Spleen (tissue), 11 donors: ENCODE results near the gene DIP2A. TPM values are rescaled to one million over a fixed set of nuclear protein-coding genes. Genes with fewer than 3 reads are reported as not detected.

Experiments used
- DNase-seq: peaks from one replicate; pipeline ENCODE4 v3.0.0-alpha.2; 2020
- H3K27ac ChIP-seq, 8 donors: fragments of 200-600 bp; sonication (generic) in 7 of 8; 1 replicate in 4 of 8; 2 replicates in 4 of 8; pipeline versions ENCODE4 v1.5.0 to v1.8.0; 2016 to 2021; ENCODE audit warnings: inconsistent platforms in 4 of 8, mild to moderate bottlenecking in 4 of 8, moderate library complexity in 1 of 8
- H3K27me3 ChIP-seq, 7 donors: fragments of 200-600 bp; sonication (generic) in 6 of 7; replicated peaks in 1 of 7; 1 replicate in 4 of 7; 2 replicates in 3 of 7; pipeline versions ENCODE4 v1.5.0 to v1.8.0; 2016 to 2021; ENCODE audit warnings: inconsistent platforms in 3 of 7, mild to moderate bottlenecking in 1 of 7
- H3K36me3 ChIP-seq, 6 donors: fragments of 200-600 bp; sonication (generic) in 5 of 6; 1 replicate in 4 of 6; 2 replicates in 2 of 6; pipeline versions ENCODE4 v1.5.0 to v1.8.0; 2016 to 2021; ENCODE audit warnings: inconsistent platforms in 2 of 6
- H3K4me1 ChIP-seq, 6 donors: fragments of 200-600 bp; sonication (generic) in 5 of 6; 1 replicate in 3 of 6; 2 replicates in 3 of 6; pipeline versions ENCODE4 v1.5.0 to v1.8.0; 2016 to 2021; ENCODE audit warnings: inconsistent platforms in 3 of 6
- H3K4me3 ChIP-seq, 8 donors: fragments of 200-600 bp; sonication (generic) in 7 of 8; 1 replicate in 4 of 8; 2 replicates in 4 of 8; pipeline versions ENCODE4 v1.5.0 to v1.8.0; 2016 to 2021; ENCODE audit warnings: inconsistent platforms in 4 of 8, mild to moderate bottlenecking in 4 of 8, moderate library complexity in 2 of 8
- H3K9me3 ChIP-seq, 8 donors: fragments of 200-600 bp; sonication (generic) in 7 of 8; 1 replicate in 4 of 8; 2 replicates in 4 of 8; pipeline versions ENCODE4 v1.5.0 to v1.8.0; 2016 to 2021; ENCODE audit warnings: inconsistent platforms in 4 of 8
- CTCF ChIP-seq, 11 experiments: fragments of 200-600 bp in 7 of 11; fragments of 450-650 bp in 4 of 11; sonication (generic) in 4 of 11; IDR thresholded peaks in 8 of 11; conservative IDR thresholded peaks in 3 of 11; 1 replicate in 7 of 11; 2 replicates in 4 of 11; pipeline versions ENCODE4 v1.4.0 to v1.8.0; 2016 to 2021; ENCODE audit warnings: antibody characterized with exemption in 11 of 11, inconsistent platforms in 4 of 11, mild to moderate bottlenecking in 1 of 11
- POLR2A ChIP-seq, 3 donors: fragments of 450-650 bp; IDR thresholded peaks; one replicate each; pipeline ENCODE4 v1.5.1; 2017; ENCODE audit warnings: antibody characterized with exemption in 3 of 3, mild to moderate bottlenecking in 1 of 3
- POLR2AphosphoS5 ChIP-seq, 3 donors: sonication (generic); formaldehyde crosslinking; IDR thresholded peaks; one replicate each; pipeline ENCODE4 v1.5.1; 2017; ENCODE audit warnings: antibody characterized with exemption in 3 of 3
- WGBS, 5 donors: extraction: QIAGEN DNeasy Blood & Tissue Kit in 3 of 5; methylation state at CpG; one replicate each; pipeline versions ENCODE4 v1.1.5 to v1.1.7; 2013 to 2018; 5-methylcytosine and 5-hydroxymethylcytosine counted together
- intact Hi-C: fragments of 100-400 bp; cut with DNase I; formaldehyde crosslinking; loops from one replicate; pipeline ENCODE4 v1.15.0; 2023; ENCODE audit warnings: low total_unique reads
- polyA plus RNA-seq, 3 donors: library from polyadenylated mRNA; stranded (reverse); fragments of 200-250 nt; gene quantifications; one replicate each; pipeline ENCODE4 v1.2.1, GENCODE V29; 2013
- total RNA-seq, 7 donors: library from RNA; depleted of rRNA in 3 of 7; stranded (reverse); fragments of >200 nt in 3 of 7; fragmentation: NEBNext Ultra II Directional in 4 of 7; extraction: Animal tissue kit (Norgen Biotek cat#: 25700) in 4 of 7; gene quantifications; one replicate each; pipeline versions ENCODE4 v1.1.0 to v1.2.1, GENCODE V29; 2016 to 2021
- donor health status: healthy with polysubstance abuse.
- donor health status: DM: no; HTN: no; CAD: no; lungs with moderate emphysema.
- donor health status: DM: no; HTN: no; CAD: no.
- donor health status: Bipolar disorder and iron deficiency.
- donor health status: healthy.
- donor health status: DM: no; HTN: no; CAD: no.
- donor health status: DM: yes; HTN: yes; CAD: no.

Gene DIP2A
- total and polyA plus RNA-seq, 10 donors: 14.7 to 96.7 (median 64.1) TPM

GRCh38 chr21:46492851-46493250 is 34.2 kb downstream of the DIP2A start:
- Histone ChIP-seq H3K27ac (no peak overlapping the region), H3K27me3 (no peaks in the 10 kb centered on the region), H3K4me3 (no peak overlapping the region), H3K9me3 (peaks cover 0 to 10% (median 0%) of the 10 kb centered on the region in 8 donors), H3K4me1 (no peaks in the 10 kb centered on the region), H3K36me3 (peaks cover 0 to 100% (median 21%) of the 10 kb centered on the region in 6 donors)
- no peak for TF ChIP-seq POLR2A (IDR thresholded peaks at IDR 0.05)
- no peak for TF ChIP-seq CTCF (IDR thresholded peaks at IDR 0.05 in 8 of 11, conservative IDR thresholded peaks at IDR 0.05 in 3 of 11)
- TF ChIP-seq POLR2AphosphoS5 (IDR thresholded peaks at IDR 0.05): no peak
- 75 to 98% (median 88%) methylated on average over 5 of the region's 5 CpGs for WGBS, 5 donors
- DNase-seq: no peak
- intact Hi-C loops: no loop called here

GRCh38 chr21:46493828-46494227 is 35.1 kb downstream of the DIP2A start:
- 88 to 97% (median 94%) methylated on average over 6 of the region's 6 CpGs for WGBS, 5 donors
- peaks cover 0 to 10% (median 0%) of the 10 kb centered on the region in 8 donors for H3K9me3 ChIP-seq
- H3K36me3 ChIP-seq: peaks cover 0 to 100% (median 30%) of the 10 kb centered on the region in 6 donors
- TF ChIP-seq POLR2AphosphoS5 (IDR thresholded peaks at IDR 0.05): no peak
- H3K27ac ChIP-seq: no peak overlapping the region
- peaks cover 0 to 3% (median 0%) of the 10 kb centered on the region in 6 donors for H3K4me1 ChIP-seq
- H3K4me3 ChIP-seq: no peak overlapping the region
- intact Hi-C loops: no loop called here
- no peak for DNase-seq
- no peaks in the 10 kb centered on the region for H3K27me3 ChIP-seq

GRCh38 chr21:46498335-46499050 is 39.8 kb downstream of the DIP2A start:
- peaks cover 0 to 82% (median 28%) of the 10 kb centered on the region in 6 donors for H3K36me3 ChIP-seq
- H3K4me3 ChIP-seq: no peak overlapping the region
- H3K27me3 ChIP-seq: no peaks in the 10 kb centered on the region
- peak overlapping the region in 1 of 8 donors; percentile 16 for H3K27ac ChIP-seq
- 94 to 98% (median 96%) methylated on average over 26 of the region's 26 CpGs for whole genome bisulfite sequencing, 5 donors
- peak; percentile 70 for DNase-seq
- intact Hi-C loops: no loop called here
- peaks cover 4 to 37% (median 23%) of the 10 kb centered on the region in 6 donors for H3K4me1 ChIP-seq
- TF ChIP-seq POLR2AphosphoS5 (IDR thresholded peaks at IDR 0.05) (peak in 1 of 3 donors; percentile 34), POLR2A (IDR thresholded peaks at IDR 0.05) (no peak)
- H3K9me3 ChIP-seq: no peaks in the 10 kb centered on the region

- H3K4me1 ChIP-seq: peaks cover 4 to 45% (median 26%) of the 10 kb centered on the region in 6 donors
- DNase-seq: no peak
- no peak overlapping the region for H3K4me3 ChIP-seq
- H3K27me3 ChIP-seq: no peaks in the 10 kb centered on the region
- H3K36me3 ChIP-seq: peaks cover 0 to 81% (median 38%) of the 10 kb centered on the region in 6 donors
- H3K9me3 ChIP-seq: no peaks in the 10 kb centered on the region
- WGBS, 5 donors: 19 to 28% (median 23%) methylated on average over 3 of the region's 3 CpGs
- intact Hi-C loops: no loop called here
- TF ChIP-seq POLR2A (IDR thresholded peaks at IDR 0.05): no peak
- no peak for TF ChIP-seq CTCF (IDR thresholded peaks at IDR 0.05 in 8 of 11, conservative IDR thresholded peaks at IDR 0.05 in 3 of 11)
- no peak for TF ChIP-seq POLR2AphosphoS5 (IDR thresholded peaks at IDR 0.05)
- peak overlapping the region in 6 of 8 donors; percentile 26 to 64 (median 53) for H3K27ac ChIP-seq
Observed at GRCh38 chr21:46500224-46500861, 41.7 kb downstream of the DIP2A start.
